GM19395 (cell line): ENCODE data around the gene CDC16.
"Not testable (repeated sequence)": the region's sequence is repeated elsewhere in the genome, so short reads cannot be mapped to it uniquely, and the experiment has no call there.

ENCODE experiments used
- ATAC-seq: cut with Tn5 transposase; IDR thresholded peaks from one replicate; pipeline ENCODE4 v1.9.1; 2021; ENCODE audit warnings: mild to moderate bottlenecking, moderate library complexity; ENCODE audit not compliant: unreplicated experiment

Gene CDC16

DNA sequence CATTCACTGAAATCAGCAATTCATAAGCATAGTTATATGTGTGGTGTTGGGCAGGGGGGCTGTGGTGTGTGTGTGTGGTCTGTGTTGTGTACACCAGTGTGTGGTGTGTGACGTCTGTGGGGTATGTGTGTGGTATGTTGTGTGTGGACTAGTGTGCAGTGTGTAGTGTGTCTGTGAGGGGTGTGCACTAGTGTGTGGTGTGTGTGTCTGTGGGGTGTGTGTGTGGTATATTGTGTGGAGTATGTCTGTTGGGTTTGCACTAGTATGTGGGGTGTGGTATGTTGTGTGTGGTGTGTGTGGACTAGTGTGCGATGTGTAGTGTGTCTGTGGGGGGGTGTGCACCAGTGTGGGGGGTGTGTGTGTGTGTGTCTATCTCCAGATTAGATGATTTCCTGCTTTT lies 7.2 kb upstream of the CDC16 start:
- no peak for ATAC-seq

DNA sequence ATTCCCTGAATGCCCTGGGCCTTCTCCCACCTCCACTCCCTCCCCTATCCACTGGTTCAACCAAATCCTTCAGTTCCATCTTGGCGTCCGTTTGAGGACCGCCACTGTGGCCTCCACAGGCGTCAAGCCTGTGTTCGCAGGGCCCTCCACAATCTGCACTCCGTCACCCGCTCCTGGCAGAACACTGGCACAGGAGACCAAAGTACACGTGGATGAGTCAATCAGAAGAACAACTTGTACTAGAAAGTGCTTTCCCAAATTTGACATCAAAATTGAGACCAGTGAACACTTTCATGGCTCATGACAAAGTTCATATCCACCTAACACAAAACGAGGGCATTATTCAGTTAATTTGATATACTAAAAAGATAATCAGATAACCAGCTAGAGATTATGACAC lies 6.5 kb upstream of the CDC16 start:
- no peak for ATAC-seq

DNA sequence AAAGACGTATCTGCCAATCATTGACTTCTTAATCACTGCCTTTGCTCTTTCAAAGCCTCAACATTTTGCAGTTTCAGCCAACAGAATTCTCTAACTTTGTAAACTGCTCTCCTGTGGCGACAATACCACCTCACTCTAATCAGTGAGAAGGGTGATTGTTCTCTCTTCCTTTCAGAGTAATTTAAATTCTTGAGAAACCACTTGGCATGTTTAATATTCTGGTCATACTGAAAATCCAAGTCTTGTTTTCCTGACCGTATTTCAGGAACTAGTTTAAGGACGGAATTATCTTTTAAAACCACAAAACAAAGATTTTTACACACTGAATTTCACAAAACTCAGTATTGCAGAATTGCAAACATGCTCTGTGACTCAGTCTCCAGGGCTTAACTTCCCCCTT lies 5.2 kb upstream of the CDC16 start:
- no peak for ATAC-seq

DNA sequence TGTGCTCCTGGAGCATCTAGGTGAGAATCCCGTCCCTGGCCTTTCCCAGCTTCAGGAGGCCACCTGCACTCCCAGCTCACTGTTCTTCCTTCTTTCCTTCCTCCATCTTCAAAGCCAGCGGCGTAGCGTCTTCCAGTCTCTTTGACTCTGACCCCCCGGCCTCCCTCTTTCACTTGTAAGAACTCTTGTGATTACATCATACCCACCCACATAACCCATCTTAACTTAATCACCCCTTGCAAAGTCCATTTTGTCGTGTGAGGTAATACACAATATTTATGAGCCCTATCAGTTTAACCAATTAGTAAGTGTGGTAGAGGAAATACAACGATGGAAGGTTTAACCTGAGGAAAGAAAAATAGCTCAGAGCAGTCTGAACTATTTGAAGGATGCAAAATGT lies 4.6 kb upstream of the CDC16 start:
- ATAC-seq = no peak

DNA sequence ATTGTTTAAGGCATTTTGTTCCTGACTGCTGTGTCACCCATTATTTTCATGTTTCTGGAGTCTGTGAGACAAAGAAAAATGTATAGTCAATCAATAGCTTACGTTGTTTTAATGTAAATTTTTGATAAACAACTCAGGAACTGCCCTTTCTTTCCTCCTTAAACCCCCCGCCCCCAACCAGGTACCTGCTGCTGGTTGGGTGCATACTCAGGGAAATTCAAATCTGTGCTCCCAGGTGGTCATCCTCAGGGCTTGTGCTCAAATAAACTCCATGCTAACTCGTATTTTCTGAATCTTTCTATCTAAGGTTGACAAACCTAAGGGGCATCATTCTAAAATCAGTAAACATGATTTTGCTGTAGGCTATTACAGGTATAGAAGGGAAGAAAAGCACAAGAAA lies 4.1 kb upstream of the CDC16 start:
- no peak for ATAC-seq

DNA sequence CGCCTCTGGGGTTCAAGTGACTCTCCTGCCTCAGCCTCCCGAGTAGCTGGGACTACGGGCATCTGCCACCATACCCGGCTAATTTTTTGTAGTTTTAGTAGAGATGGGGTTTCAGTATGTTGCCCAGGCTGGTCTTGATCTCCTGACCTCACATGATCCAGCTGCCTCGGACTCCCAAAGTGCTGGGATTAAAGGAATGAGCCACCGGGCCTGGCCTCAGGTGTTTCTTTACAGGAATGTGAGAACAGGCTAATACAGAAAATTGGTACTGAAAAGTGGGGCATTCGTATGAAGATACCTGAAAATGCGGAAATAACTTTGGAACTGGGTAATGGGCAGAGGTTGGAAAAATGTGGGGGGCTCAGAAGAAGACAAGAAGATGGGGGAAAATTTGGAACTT lies 2.8 kb upstream of the CDC16 start:
- ATAC-seq = no peak

DNA sequence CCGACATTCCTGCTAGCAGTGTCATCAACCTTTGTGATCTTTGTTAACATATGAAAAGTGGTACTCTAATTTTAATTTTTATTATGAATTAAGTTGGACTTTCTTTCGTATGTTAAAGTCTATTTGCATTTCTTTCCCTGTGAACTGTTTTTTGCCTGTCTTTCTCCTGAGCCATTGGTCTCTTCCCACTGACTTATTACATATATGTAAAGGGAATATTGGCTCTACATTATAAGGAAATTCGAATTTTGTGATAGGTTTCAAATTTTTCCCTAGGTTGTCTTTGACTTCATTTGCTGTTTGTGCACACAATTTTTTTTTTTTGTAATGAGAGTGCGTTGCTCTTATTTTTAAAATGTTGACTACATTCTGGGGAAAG lies 442 bp upstream of the CDC16 start:
- no peak for ATAC-seq

DNA sequence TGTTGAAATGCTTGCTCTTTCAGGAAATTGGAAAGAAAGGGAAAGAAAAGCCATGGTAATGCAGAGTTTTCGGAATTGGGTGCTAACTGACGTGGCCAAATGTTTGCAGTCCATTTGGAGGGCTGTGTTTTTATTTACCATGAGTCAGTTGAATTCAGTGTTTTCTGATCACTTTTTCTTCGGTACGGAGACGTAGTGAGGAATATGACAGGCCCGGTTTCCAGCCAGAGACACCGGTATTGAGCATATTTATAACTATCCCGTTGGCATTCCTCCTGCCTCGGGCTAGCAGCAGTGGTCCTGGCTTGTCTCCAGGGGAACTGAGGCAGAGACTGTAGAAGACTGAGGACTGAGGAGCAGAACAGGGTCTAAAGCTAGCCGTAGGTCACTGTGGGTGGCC lies 1.0 kb downstream of the CDC16 start:
- ATAC-seq = no peak

DNA sequence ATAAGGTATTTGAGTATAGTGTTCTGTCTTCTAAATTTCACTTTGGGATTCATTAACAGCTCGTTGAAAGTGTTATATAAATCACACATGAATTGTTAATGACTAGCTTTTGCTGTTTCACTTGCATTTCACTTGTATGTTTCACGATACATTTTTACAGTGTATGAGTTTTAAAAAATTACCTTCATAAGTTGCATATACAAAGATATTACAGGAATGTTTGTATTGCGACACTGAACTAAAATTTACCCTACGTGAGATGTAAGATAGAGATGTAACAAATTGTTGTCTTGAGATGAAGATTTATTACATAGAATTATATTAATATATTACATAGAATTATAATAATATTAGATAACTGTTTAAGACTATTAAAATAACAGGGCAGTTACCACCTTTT lies 1.5 kb downstream of the CDC16 start:
- no peak for ATAC-seq

DNA sequence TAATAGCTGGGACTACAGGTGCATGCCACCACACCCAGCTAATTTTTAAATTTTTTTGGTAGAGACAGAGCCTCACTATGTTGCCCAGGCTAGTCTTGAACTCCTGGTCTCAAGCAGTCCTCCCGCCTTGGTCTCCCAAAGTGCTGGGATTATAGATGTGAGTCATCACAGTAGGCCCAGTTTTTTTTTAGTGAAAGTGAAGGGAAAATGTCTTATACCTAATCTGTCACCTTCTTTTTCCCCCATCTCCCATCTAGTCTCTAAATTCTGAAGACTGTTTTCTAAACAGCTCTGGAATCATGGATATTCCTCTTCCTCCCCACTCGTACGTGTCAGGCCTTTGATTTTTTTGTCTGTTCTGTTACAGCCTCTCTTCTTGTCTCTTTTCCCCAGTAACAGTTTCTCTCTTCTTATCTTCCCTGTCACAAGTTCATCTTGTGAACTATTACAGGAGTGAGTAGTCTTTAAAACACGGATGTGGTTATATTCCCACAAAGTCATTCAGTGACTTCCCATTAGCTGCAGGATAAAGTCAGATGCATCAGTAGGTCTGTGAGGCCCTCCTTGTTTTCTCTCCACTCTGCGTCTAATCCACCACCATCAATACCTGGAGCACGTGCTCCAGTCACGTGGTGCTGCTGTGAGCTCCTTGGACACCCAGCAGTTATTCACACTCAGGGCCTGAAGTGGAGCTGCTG lies 2.9 kb downstream of the CDC16 start:
- ATAC-seq = no peak

DNA sequence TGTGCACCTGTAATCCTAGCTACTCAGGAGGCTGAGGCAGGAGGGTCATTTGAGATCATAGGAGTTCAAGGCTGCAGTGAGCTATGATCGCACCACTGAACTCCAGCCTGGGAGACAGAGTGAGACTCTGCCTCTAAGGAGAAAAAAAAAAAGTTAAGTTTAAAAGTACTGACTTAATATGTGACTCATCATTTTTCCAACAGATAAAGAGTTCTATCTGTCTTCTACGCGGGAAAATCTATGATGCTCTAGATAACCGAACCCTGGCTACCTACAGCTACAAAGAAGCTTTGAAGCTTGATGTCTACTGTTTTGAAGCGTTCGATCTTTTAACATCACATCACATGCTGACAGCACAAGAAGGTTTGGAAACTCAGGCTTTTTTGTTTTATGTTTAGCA lies 7.2 kb downstream of the CDC16 start:
- ATAC-seq = no peak

DNA sequence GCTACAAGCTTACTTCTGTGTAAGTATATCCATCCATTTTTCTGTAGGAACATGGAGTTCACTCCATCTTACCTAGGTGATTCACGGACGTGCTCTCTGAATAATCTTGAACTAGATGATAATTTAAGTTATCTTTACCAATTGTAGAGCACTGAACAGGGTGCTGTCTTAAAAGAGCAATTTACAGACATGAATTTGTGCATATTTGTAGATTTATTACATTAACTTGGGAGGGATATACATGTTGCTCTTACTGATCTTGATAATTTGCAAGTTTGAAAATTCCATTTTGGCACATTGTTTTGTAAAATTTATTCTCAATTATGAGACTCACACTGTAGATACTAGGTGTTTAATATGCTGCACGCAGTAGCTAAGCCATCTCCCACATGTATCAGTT lies 9.3 kb downstream of the CDC16 start:
- no peak for ATAC-seq

DNA sequence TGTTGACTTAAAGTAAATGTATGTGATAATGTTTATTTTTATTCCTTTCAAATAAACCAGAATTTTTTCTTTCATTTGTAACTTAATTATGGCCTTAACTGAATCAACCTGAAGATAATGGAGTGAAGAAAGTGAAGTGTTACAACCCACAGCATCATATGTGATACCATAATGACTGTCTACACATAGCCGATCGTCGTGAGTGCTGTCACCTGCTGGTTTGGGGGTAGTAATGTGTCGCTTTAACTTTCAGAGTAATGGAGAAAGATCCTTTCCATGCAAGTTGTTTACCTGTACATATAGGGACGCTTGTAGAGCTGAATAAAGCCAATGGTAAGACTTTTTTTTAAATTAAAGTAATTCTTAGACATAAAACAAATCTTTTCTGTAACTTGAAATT lies 9.9 kb downstream of the CDC16 start:
- no peak for ATAC-seq

DNA sequence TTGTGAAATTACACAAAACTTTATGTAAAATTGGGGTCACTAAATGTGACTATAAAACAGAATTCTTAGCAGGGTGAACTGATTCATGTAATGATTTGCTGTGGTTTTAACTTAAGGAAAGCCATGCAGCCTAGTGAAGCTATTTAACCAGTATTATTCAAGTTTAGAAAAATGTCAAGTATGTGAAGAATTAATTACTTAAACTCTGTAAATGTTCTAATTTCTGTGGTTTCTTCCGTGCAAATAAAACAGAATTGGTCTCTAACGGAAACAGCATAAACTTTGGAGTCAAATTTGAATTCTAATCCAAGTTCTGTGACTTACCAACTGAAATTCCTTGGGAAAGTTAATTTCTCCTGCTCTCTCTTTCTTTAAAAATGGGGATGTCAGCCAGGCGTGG lies 13.3 kb downstream of the CDC16 start:
- no peak for ATAC-seq

DNA sequence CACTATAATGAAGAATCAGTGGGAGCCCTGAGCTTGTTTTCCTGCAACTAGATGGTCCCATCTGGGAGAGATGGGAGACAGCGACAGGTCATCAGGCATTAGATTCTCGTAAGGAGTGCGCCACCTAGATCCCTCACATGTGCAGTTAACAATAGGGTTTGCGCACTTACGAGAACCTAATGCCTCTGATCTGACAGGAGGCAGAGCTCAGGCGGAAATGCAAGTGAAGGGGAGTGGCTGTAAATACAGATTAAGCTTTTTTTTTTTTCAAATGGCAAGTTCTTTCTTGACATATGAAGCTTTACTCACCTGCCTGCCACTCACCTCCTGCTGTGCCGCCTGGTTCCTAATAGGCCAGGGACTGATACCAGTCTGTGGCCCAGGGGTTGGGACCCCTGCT lies 14.4 kb downstream of the CDC16 start:
- no peak for ATAC-seq

DNA sequence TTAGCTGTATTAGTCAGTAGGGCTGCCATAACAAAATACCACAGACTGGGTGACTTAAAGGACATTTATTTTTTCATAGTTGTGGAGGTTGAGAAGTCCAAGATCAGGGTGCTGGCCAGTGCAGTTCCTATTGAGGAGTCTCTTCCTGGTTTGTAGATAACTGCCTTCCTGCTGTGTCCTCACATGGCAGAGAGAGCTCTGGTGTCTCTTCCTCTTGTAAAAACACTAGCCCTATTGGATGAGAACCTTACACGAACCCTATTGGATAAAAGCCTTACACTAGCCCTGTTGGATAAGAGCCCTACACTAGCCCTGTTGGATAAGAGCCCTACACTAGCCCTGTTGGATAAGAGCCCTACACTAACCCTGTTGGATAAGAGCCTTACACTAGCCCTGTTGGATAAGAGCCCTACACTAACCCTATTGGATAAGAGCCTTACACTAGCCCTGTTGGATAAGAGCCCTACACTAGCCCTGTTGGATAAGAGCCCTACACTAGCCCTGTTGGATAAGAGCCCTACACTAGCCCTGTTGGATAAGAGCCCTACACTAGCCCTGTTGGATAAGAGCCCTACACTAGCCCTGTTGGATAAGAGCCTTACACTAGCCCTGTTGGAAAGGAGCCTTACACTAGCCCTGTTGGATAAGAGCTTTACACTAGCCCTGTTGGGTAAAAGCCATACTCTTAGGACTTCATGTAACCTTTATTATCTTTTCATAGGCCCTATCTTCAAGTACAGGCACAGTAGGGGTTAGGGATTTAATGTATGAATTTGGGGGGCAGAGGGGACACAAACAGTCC lies 17.1 kb downstream of the CDC16 start:
- not testable (repeated sequence) for ATAC-seq

DNA sequence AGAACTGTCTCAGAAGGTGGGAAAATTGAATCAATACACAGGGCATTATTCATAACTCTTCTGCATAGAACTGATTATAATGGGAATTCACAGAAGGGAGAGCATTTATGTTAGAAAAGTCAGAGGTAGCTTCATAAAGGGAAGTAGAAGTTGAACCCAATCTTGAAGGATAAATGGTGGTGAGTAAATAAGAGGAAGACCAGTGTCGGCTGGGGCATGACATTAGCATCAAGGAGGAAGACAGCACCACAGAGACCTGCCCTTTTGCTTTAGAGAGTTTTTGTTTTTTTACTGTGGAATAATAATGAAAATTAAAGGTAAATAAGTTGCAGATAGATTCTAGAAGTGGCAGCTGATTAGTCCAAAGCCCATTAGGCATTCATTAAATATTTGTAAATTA lies 21.9 kb downstream of the CDC16 start:
- no peak for ATAC-seq

DNA sequence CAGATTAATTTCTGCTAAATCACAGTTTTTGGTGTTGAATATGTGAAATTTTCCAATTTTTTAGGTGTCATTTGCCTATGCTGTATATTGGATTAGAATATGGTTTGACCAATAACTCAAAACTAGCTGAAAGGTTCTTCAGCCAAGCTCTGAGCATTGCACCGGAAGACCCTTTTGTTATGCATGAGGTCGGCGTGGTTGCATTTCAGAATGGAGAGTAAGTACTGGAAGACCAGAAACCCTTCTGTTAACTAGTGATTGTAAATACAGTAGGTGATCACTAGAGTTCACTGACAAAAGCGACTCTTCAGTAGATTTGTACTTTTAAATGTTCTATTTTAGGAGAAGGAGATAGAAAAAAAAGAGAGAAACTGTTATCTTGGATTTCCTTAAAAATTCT lies 22.3 kb downstream of the CDC16 start:
- ATAC-seq = no peak

DNA sequence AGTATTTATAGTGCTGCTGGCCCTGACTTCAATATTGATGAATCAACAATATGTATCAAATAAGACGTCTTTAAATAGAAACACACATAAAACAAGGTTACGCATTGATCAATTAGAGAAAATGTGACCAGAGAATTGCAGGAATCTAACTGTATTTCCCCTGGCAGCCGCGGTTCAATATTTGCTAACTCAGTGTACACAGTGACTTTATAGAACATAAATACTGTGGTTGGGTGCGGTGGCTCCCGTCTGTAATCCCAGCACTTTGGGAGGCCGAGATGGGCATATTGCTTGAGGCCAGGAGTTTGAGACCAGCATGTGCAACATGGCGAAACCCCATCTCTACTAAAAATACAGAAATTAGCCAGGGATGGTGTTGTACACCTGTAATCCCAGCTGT lies 23.9 kb downstream of the CDC16 start:
- no peak for ATAC-seq

DNA sequence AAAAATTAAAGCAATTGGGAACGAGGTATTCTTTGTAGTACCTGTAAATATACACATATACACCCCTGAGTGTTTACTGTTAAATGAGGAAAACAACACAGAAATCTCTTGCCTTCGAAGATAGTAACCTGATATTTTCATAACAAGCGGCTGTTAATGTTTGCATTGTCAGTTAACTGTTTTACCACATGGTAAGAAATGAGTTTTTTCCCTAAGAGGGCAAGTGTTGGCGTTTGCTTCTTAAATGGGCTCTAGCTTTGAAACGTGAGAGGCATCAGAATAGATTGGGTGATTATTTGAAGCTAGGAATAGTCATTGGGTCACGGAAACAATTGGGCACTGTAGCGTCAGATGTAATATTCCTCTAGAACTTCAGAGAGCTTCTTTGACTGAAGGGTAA lies 24.7 kb downstream of the CDC16 start:
- ATAC-seq = no peak

DNA sequence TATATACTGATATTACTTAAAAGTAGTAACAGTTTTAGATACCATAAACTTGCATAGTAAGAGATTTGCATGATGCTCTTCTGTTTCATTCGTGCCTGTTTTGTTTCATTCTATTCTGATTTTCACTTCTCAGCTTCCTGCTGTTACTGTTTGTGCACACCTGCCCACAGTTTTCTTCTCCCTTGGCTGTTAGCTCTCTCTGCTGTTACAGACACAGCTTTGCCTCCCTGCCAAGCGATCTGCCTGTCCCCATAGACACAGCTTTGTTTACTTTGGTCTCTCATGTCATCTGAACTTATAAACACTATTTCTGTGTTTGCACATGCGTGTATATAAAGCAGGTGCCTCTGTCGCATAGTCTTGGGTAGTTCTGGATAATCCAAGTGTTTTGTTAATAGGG lies 25.3 kb downstream of the CDC16 start:
- no peak for ATAC-seq

DNA sequence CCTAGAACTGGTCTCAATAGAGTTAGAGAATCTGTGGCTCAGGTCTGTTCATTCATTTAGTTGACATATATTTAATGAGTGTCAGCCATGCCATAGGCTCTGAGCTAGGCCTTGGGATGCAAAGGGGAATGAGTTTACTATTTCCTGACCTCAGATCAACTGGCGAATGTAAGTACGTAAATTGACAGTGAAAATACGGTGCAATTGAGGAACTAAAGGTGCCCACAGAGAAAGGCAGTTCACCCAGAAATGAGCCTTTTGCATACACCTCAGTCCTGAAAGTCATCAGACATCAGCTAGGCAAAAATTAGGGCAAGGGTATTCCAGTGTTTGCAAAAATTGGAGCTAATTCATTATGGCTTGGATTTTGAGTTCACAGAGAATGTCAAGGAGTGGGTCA lies 26.1 kb downstream of the CDC16 start:
- no peak for ATAC-seq
